ENCODE measurements around the gene TRIM68.

- TF ChIP-seq CTCF (IDR thresholded peaks at IDR 0.05) = no peak
- TF ChIP-seq POLR2A (IDR thresholded peaks at IDR 0.05) = no peak
Measured at GRCh38 chr11:4641501-4641900, 33.5 kb upstream of the TRIM68 start.

All from testis (tissue), 2 donors.